CMK (cell line): ENCODE results near the gene TFF1.

Experiments used
- DNase-seq: peaks from one replicate; pipeline ENCODE4 v3.0.0-alpha.2; 2010; ENCODE audit warnings: low read depth

Gene TFF1

DNA sequence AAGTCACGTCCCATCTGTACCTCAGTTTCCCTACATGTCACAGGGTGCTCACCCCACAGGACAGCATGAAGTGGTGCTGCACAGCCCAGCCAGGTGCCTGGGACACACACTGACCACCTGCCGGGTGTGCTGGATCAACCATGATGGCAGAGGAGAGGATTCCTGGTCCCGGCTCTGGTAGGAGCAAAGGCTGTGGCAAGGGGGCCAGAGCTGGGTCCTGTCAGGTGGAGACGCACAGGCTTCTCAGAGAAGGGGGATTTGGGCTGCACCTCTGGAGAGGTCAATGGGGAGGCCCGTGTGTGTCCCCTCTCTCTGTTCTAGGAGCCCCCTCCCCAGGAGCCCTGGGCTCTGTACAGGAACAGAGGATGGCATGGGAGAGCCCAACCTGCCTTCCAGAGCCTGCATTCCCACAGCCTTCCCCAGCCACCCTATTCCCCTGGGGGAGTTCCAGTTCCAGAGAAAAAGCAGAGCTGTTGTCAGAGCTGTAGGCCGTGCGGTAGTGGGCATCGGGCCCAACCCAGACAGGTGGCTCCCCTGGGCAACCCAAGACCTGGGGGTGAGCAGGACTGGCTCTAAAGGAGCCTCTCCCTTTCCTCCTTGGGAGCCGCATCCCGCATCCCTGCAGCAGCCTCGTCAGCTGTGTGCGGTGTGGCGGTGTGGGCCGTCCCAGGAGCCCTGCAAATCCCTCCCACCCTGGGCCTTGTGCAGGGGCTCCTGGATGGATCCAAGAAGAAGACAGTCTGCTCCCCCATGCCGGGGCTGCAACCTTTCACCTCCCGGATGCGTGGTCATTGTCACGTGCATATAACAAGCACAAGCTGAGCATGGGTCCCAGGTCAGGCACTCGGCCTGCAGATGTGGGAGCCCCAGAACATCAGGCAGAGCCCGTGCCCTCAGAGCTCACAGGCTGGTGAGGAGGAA, 48.2 kb downstream of the TFF1 start:
- no peak for DNase-seq

DNA sequence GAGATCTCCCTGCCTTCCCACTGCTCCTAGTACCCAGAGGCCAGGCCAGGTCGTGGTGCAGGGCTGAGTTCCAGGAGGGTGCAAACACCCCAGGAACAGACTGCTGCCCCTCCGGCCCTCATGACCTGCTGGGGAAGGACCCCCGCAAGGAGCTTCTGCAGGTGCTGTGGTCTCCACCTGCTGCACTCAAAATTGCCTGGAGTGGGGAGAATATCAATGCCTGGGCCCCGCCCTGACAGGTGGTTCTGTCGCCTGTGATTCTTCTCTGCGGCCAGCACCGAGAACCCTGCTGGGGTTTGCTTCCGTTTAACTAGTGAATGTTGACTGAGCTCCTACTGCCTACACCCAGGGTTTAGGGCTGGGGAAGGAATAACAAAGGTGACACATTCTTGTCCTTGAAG, 49.0 kb downstream of the TFF1 start:
- no peak for DNase-seq

DNA sequence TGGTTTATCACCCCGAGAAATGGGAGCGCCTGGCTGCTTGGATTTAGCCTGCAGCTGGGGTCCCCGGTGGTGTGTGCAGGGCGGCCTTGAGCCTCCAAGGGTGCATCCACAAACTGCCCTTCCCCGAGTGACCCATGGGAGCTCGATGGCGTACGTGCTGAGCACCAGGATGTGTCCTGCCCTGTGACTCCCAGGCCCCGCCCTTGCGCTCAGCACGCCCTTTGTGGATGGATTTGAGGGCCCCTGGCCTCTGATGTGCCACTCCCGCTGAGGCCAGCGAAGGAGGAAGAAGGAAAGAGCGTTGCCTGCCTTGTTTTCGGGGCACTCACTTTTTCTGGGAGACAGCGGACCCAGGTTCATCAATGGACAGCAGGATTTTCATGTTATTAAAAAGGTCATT, 49.4 kb downstream of the TFF1 start:
- DNase-seq: no peak

DNA sequence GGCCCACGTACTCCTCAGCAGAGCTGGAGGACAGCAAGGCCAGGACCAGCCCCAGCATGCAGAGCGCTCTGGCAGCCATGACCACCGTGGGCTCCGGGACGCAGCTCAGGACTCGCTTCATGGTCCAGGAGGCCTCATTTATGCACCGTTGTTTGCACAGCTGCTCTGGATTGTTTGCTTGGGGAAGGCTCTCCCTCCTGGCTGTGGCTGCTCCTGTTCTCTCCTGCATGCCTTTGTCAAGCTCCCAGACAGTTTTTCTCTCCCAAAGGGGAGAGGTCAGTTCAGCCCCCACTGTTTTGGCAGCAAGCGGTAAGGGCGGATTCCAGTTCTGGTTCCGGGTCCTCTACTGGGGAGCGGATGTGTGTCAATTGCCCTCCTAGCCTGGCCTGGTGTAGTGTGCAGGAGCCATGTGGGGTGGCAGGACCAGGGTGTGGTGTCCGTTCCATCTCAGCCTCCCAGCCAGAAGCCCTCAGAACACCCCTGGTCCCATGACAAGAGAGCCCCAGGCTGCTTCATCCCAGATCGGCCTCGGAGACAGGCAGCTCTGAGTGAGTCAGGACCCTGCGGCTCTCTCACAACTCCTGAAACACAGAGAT, 50.9 kb downstream of the TFF1 start, which contains the start of gene TFF3:
Gene TFF3 (minus strand): TSS at position 114 of the 596 bp plus-strand sequence. CDS start 35 bp downstream, at position 79.
- DNase-seq: no peak

DNA sequence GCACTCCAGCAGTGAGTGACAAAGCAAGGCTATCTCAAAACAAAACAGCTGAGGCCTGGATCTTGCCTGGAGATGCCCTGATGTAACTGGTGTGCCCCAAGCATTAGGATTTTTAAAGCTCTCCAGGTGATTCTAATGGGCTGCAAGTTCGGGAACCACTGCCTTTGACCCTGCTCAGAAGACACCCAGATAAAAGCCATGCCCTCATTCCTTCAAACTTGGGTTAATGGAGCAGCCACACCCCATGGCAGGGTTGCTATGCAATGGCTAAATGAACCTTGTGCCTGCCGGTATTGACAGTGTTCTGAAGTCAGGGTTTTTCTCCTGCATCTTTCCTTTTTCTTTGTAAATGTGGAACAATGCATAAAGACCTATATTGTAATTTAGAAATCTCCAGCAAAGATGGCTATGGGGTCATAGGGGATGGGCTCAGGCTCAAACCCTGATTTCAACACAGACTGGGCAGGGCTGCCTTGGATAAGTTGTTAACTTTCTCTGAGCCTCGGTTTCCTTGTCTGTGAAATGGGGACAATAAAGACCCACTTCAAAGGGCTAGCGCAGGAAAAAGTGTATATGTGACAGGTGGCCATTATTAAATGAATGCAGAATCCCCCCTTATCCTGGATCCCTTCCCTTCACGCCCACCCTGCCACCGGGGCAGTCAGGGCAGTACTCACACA, 51.6 kb downstream of the TFF1 start:
- DNase-seq: no peak

DNA sequence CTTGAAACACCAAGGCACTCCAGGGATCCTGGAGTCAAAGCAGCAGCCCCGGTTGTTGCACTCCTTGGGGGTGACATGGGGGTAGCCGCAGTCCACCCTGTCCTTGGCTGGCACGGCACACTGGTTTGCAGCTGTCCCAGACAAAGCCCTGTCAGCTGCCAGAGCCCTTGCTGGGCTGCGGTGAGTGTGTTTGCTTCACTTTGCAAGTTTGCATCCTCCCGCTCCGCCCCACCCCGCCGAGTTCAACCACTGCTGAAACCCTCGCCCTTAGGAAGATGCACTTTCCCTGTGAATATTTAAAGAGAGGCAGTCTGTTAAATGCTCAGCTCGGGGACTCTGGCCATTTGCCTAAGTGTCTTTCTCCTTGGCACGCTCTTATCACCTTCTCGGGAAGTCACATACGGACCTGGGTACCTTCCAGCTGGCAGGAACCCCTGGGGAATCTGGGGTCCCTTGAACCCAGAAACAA, 52.8 kb downstream of the TFF1 start:
- DNase-seq: no peak

DNA sequence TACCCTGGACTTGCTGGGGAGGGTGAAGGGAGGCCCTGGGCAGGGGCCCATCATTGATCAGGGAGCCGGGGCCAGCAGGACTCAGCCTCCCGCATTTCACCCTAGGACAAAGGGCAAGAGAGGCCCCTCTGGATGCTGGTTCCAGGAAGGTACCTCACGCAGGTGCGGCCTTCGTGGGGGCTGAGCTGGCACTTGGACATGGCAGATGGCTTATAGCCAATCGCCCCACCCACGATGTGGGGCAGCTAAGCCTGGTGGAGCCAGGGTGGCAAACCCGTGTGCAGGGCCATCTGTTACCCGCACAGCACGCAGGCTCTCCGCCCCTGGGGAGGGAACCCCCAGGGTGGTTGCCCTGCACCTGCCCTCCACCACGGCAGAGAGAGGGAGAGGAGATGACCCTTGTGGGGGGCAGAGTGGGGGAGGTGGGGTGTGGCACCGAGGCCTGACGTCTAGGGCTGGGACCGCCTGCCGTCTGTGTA, 53.7 kb downstream of the TFF1 start:
- no peak for DNase-seq
